ENCODE data around the gene IREB2. TPM values are rescaled to one million over a fixed set of nuclear protein-coding genes. Genes with fewer than 3 reads are reported as not detected.

The IREB2 gene
- total RNA-seq, 1 donor from 2014 or later: 73.4 TPM

GRCh38 chr15:78431955-78432354, 6.1 kb upstream of the IREB2 start:
- intact Hi-C loops (cut with micrococcal nuclease): no loop called here

DNA sequence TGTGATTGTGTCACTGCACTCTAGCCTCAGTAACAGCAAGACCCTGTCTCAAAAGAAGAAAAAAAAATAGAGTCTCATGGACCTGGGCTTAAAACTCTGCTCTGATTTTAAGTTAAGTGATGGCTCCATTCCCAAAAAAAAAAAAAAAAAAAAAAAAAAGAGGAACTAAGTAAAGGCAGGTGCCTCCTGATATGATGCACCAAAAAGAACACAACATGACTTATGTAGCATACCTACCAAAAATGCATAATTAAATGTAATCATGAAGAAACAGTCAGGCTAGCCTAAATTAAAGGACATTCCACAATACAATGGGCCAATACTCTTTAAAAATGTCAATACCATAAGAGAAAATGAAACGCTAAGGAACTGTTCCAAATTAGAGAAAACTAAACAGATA, 5.4 kb upstream of the IREB2 start:
- intact Hi-C loops (cut with micrococcal nuclease): no loop called here

GRCh38 chr15:78434134-78434533, 3.9 kb upstream of the IREB2 start:
- intact Hi-C loops (cut with micrococcal nuclease): no loop called here

DNA sequence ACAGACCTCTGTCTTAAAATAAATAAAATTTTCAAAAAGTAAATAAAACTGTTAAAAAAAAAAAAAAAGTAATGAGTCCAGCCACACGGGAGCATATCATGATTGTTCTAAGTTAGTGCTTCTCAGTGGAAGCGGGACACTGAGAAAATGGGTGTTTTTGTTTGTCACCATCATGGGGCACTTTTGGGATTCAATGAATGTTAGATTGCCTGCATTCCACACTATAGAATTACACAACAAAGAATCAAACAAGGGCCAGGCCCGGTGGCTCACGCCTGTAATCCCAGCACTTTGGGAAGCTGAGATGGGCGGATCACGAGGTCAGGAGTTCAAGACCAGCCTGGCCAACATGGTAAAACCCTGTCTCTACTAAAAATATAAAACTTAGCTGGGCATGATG, 3.3 kb upstream of the IREB2 start:
- intact Hi-C loops (cut with micrococcal nuclease): loop anchor here (5.0 kb wide), 1 partner anchor 48 kb away; no protein-coding TSS in a partner anchor

GRCh38 chr15:78437107-78437761, 782 bp upstream of the IREB2 start:
- intact Hi-C loops (cut with micrococcal nuclease): loop anchor here (1.0 to 5.0 kb wide), 2 partner anchors 45 to 103 kb away; partner anchors contain the start of gene PSMA4

DNA sequence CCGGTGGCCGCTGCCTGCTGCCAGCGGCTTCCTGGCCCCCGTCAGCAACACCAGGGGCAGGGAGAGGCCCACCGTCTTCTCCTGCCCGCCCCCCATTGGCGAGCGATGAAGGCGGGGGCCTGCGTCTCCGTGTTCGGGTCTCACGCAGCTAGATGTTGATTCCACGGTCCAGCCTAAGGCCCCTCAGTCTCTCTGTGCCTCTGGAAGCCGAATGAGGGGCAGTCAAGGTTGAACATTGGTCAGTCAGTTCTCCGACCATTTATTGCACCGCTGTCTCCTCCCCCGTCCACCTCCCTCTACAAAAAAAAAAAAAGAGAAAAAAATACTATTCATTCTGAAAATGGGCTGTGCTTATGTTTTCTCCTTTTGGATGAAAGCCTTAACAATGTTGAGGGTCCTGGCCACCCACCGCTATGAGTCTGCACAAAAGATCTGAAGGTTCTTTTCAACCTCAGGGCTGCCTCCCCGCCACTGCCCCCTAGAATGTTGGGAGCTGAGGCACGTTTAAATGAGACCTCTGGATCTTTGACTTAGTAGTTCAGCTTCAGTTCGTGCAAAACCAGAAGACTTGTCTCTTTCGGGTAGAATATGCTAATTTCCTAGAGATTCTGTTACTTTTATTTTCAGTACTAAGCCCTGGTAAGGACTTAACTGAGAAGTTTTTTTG, 736 bp downstream of the IREB2 start:
- intact Hi-C loops (cut with micrococcal nuclease): loop anchor here (1.0 to 5.0 kb wide), 7 partner anchors 44 to 434 kb away; partner anchors contain the start of genes DNAJA4, HYKK, IDH3A and MORF4L1

DNA sequence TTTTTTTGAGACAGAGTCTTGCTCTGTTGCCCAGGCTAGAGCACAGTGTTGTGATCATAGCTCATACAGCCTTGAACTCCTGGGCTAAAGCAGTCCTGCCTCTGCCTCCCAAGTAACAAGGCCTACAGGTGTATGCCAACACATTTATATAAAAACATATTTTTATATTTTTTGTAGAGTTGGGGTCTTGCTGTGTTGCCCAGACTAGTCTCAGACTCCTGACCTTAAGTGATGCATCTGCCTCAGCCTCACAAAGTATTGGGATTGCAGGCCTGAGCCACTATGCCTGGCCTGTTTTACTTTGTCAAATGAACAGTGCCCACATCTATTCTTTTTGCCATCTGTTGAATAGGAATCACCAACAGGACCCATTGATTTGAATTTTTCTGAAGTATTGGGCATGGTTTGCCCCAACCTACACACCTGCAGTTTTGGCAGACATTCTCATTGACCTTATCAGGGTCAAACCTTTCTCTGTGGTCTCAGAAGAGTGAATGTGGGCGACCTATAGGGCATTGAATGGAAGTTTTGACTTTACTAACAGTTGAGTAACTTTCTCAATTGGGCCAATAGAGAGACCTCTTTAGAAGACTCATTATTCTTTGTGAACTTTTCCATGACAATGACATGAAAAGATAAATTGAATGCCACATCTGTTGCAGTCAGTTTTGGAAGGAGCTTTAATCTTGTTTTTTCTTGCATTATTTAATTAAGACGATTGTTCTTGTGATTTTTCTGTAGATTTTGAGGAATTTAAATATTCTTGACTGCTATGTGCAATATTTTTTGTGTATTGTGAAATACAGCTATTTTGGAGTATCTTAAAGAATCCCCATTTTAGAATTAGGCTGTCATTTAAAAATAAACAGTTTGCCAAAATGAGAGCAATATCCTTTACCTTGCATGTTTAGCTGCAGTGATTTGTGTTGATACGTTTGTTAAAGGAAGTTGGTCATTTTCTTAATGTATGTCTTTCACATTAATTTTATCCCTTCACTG, 2.7 kb downstream of the IREB2 start:
- intact Hi-C loops (cut with micrococcal nuclease): no loop called here

DNA sequence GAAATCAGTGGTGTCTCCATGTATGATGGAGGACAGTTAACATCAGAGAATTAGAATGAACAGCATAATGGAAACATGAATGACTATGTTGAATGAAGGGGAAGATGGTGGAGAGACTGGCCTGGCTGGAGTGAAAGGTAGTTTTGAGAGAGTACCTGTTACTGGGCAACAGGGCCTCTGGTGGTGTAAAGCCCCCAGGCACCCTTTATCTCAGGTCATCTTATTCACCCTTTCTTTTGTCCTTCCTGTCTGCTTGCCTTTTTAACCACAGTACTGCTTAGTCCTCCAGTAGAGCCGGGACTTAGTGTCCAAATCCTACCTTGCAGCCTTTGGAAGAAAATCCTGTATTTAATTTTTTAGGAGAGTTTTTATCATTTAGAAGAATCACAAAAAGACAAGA, 6.2 kb downstream of the IREB2 start:
- intact Hi-C loops (cut with micrococcal nuclease): no loop called here

DNA sequence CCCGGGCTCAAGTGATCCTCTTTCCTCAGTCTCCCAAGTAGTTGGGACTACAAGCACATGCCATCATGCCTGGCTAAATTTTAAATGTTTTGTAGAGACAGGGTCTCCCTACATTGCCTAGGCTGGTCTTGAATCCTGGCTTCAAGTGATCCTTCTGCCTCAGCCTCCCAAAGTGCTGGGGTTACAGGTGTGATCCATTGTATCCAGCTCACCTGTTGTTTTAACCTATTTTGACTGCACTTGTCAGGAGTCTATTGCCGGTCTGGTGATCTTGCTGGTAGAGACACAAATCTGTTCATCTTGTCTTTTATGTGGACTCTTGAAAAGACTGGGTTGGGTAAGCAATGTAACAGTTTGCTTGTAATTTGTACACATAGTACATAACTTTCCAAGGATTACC, 7.9 kb downstream of the IREB2 start:
- intact Hi-C loops (cut with micrococcal nuclease): no loop called here

DNA sequence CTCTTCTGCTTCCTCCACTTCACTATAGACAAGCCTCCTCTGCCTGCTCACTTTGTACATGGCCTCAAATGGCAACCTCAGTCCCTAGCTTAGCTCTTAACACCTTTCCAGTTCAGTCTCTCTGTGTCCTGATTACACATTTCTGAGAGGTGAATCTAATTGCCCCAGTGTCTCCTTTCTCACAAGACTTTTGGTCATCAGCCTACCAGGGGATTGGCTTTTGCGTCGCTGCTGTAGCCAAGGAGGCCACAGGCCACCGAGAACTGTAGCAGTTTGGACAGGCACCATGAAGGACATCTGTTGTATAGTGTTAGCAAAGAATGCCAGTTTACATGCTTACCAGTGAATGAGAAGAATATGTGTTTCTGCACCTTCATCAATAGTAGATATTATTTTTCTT, 8.5 kb downstream of the IREB2 start:
- intact Hi-C loops (cut with micrococcal nuclease): no loop called here

GRCh38 chr15:78448441-78449219, 10.6 kb downstream of the IREB2 start:
- intact Hi-C loops (cut with micrococcal nuclease): no loop called here

GRCh38 chr15:78449220-78449999, 11.4 kb downstream of the IREB2 start:
- intact Hi-C loops (cut with micrococcal nuclease): no loop called here

DNA sequence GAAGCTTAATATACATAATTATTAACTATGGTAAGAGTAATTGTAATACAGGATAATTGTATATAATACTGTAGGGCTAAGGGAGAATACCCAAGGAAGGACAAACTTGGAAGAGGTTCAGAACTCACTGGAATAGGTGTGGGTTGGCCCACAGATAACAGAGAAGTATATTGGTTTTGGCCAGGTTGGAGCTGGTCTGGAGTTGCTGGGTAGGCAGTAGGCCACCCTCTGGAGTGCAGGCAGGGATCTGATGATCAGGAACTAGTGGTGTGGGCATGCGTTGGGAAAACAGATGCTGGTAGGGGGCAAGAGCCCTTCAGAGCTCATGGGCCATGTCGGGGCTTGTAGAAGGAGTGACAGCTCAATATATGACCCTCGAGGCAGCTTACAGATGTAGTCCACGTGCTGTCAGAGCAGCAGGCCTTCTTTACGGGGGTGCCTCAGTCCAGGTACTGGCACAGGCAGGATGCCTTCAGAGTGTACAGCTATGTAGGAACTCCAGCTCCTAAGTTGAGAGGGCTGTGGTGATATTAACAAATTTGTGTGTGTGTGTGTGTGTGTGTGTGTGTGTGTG, 12.4 kb downstream of the IREB2 start:
- intact Hi-C loops (cut with micrococcal nuclease): no loop called here

GRCh38 chr15:78452485-78452884, 14.5 kb downstream of the IREB2 start:
- intact Hi-C loops (cut with micrococcal nuclease): no loop called here

- intact Hi-C loops (cut with micrococcal nuclease): no loop called here
These were observed 15.4 kb downstream of the IREB2 start for GRCh38 chr15:78453447-78453846.

- intact Hi-C loops (cut with micrococcal nuclease): no loop called here
These were observed 17.0 kb downstream of the IREB2 start for GRCh38 chr15:78454992-78455391.

DNA sequence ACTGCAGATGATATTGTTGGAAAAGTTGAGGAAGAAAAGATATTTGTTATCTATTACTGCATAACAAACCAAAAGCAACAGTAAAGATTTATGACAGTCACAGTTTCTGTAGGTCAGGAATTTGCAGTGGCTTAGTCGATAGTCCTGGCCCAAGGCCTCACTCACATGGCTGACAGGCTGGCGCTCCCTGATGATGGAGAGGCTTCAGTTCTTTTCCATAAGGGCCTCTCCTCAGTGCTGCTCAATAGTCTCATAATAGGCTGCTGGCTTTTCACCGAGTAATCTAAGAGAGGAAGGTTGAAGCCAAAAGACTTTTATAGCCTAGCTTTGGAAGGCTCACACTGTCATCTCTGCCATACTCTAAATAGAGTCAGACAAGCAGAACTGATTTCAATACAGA, 17.7 kb downstream of the IREB2 start:
- intact Hi-C loops (cut with micrococcal nuclease): no loop called here

- intact Hi-C loops (cut with micrococcal nuclease): no loop called here
These were observed 18.4 kb downstream of the IREB2 start for GRCh38 chr15:78456426-78456825.

DNA sequence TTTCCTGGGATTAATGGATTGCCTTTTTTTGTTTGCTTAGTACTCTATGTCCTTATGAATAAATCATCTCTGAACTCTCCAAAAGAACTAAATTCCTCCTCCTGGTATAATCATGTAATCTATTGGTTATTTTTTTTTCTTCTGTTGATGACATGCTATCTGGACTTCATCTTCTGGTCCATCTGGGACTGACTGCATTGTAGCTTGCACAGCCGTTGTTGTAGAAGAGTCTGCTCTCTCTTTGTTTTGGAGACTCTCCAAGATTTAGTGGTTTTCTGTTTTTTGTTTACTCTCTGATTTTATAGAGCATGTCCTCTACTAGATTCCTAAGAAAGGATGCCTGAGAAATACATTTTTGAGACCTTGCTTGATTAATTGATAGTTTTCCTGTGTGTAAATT, 19.1 kb downstream of the IREB2 start:
- intact Hi-C loops (cut with micrococcal nuclease): no loop called here

GRCh38 chr15:78460737-78461136, 22.7 kb downstream of the IREB2 start:
- intact Hi-C loops (cut with micrococcal nuclease): no loop called here
